GM23338 (cell line): ENCODE data around the gene PALLD. TPM values are rescaled to one million over a fixed set of nuclear protein-coding genes. Genes with fewer than 3 reads are reported as not detected.

Experiments
- ATAC-seq: fragments of 200-7000 bp; cut with Tn5 transposase; 3 replicates; pipeline ENCODE4 v1.9.1; 2020
- DNase-seq: peaks from one replicate; pipeline ENCODE4 v3.0.0-alpha.2; 2015; ENCODE audit warnings: low spot score
- H2AFZ ChIP-seq: fragments of 200-600 bp; sonication (generic); 2 replicates; pipeline ENCODE4 v1.8.0; 2016; ENCODE audit warnings: antibody characterized with exemption, mild to moderate bottlenecking, moderate library complexity
- H3F3A ChIP-seq: fragments of 200-600 bp; sonication (generic); replicated peaks from 2 replicates; pipeline ENCODE4 v1.8.0; 2017; ENCODE audit warnings: antibody characterized with exemption, mixed run types, low read depth
- H3K27ac ChIP-seq: fragments of 200-600 bp; sonication (generic); 2 replicates; pipeline ENCODE4 v1.6.1; 2016; ENCODE audit warnings: low read depth
- H3K27me3 ChIP-seq: fragments of 200-600 bp; sonication (generic); 2 replicates; pipeline ENCODE4 v1.8.0; 2016; ENCODE audit warnings: mild to moderate bottlenecking, mixed run types, moderate library complexity; ENCODE audit not compliant: insufficient read depth
- H3K36me3 ChIP-seq: fragments of 200-600 bp; sonication (generic); 2 replicates; pipeline ENCODE4 v1.8.0; 2016; ENCODE audit warnings: mild to moderate bottlenecking; ENCODE audit not compliant: insufficient read depth
- H3K4me1 ChIP-seq: fragments of 200-600 bp; sonication (generic); 2 replicates; pipeline ENCODE4 v1.8.0; 2016; ENCODE audit warnings: mild to moderate bottlenecking, moderate library complexity; ENCODE audit not compliant: insufficient read depth
- H3K4me2 ChIP-seq: fragments of 200-600 bp; sonication (generic); 2 replicates; pipeline ENCODE4 v1.7.1; 2017; ENCODE audit warnings: mixed run types
- H3K4me3 ChIP-seq: fragments of 200-600 bp; sonication (generic); 2 replicates; pipeline ENCODE4 v1.6.1; 2016; ENCODE audit warnings: mixed run types
- H3K79me2 ChIP-seq: fragments of 200-600 bp; sonication (generic); replicated peaks from 2 replicates; pipeline ENCODE4 v1.8.0; 2017; ENCODE audit warnings: mild to moderate bottlenecking; ENCODE audit not compliant: insufficient read depth
- H3K9me2 ChIP-seq: fragments of 200-600 bp; sonication (generic); 2 replicates; pipeline ENCODE4 v1.8.0; 2017; ENCODE audit not compliant: insufficient read depth
- H4K20me1 ChIP-seq: fragments of 200-600 bp; sonication (generic); replicated peaks from 2 replicates; pipeline ENCODE4 v1.8.0; 2017; ENCODE audit warnings: mild to moderate bottlenecking; ENCODE audit not compliant: insufficient read depth
- H3K27ac Mint-ChIP-seq: 2 replicates; pipeline ENCODE4 v1.8.0; 2020; ENCODE audit warnings: inconsistent platforms, mild to moderate bottlenecking, moderate library complexity, mixed read lengths
- H3K27me3 Mint-ChIP-seq: 3 replicates; pipeline ENCODE4 v1.8.0; 2022; ENCODE audit warnings: low read depth, mild to moderate bottlenecking, moderate library complexity, mixed read lengths, inconsistent platforms; ENCODE audit not compliant: insufficient read depth, poor library complexity
- H3K36me3 Mint-ChIP-seq: 3 replicates; pipeline ENCODE4 v1.8.0; 2021; ENCODE audit warnings: low read depth, mild to moderate bottlenecking, inconsistent platforms, moderate library complexity, mixed read lengths
- H3K4me1 Mint-ChIP-seq: 3 replicates; pipeline ENCODE4 v1.8.0; 2020; ENCODE audit warnings: mild to moderate bottlenecking, inconsistent platforms, mixed read lengths
- H3K4me3 Mint-ChIP-seq: 3 replicates; pipeline ENCODE4 v1.8.0; 2021; ENCODE audit warnings: moderate library complexity, mild to moderate bottlenecking, inconsistent platforms, mixed read lengths
- H3K9me3 Mint-ChIP-seq: 3 replicates; pipeline ENCODE4 v1.8.0; 2020; ENCODE audit warnings: moderate library complexity, mild to moderate bottlenecking, inconsistent platforms, mixed read lengths
- CREB1 ChIP-seq: fragments of 250-450 bp; sonication (Bioruptor Pico); IDR thresholded peaks from 2 replicates; pipeline ENCODE4 v1.5.0; 2020; ENCODE audit warnings: low read depth, mild to moderate bottlenecking, moderate library complexity
- CTCF ChIP-seq, 2 experiments: fragments of 200-600 bp in 1 of 2; sonication (generic) in 1 of 2; conservative IDR thresholded peaks; 2 replicates each; pipeline versions ENCODE4 v1.5.1 to v1.6.1; 2016 to 2017; ENCODE audit warnings: antibody characterized with exemption in 2 of 2, low read depth in 2 of 2, mild to moderate bottlenecking in 2 of 2, moderate library complexity in 1 of 2
- ETS1 ChIP-seq: IDR thresholded peaks from 2 replicates; pipeline ENCODE4 v1.6.1; 2016; ENCODE audit warnings: antibody characterized with exemption
- EZH2 ChIP-seq: fragments of 200-600 bp; sonication (generic); IDR thresholded peaks from one replicate; pipeline ENCODE4 v1.8.0; 2017; ENCODE audit warnings: antibody characterized with exemption, mild to moderate bottlenecking, low read depth; ENCODE audit not compliant: unreplicated experiment
- EZH2phosphoT487 ChIP-seq: fragments of 200-600 bp; sonication (generic); IDR thresholded peaks from one replicate; pipeline ENCODE4 v1.8.1; 2018; ENCODE audit warnings: antibody characterized with exemption; ENCODE audit not compliant: unreplicated experiment
- JUNB ChIP-seq: IDR thresholded peaks from one replicate; pipeline ENCODE4 v1.6.1; 2016; ENCODE audit warnings: antibody characterized with exemption; ENCODE audit not compliant: unreplicated experiment
- NANOG ChIP-seq: IDR thresholded peaks from 2 replicates; pipeline ENCODE4 v1.6.1; 2016; ENCODE audit warnings: antibody characterized with exemption, borderline replicate concordance
- POLR2AphosphoS5 ChIP-seq: IDR thresholded peaks from 2 replicates; pipeline ENCODE4 v1.6.1; 2016; ENCODE audit warnings: antibody characterized with exemption, low read depth
- REST ChIP-seq: IDR thresholded peaks from one replicate; pipeline ENCODE4 v1.6.1; 2018; ENCODE audit warnings: antibody characterized with exemption; ENCODE audit not compliant: unreplicated experiment
- STAT1 ChIP-seq: IDR thresholded peaks from one replicate; pipeline ENCODE4 v1.6.1; 2016; ENCODE audit warnings: antibody characterized with exemption; ENCODE audit not compliant: unreplicated experiment
- ZNF114 ChIP-seq: fragments of 250-450 bp; sonication (Bioruptor Pico); IDR thresholded peaks from 2 replicates; pipeline ENCODE4 v1.5.0; 2020; ENCODE audit warnings: mild to moderate bottlenecking, moderate library complexity
- ZNF331 ChIP-seq: fragments of 250-450 bp; sonication (Bioruptor Pico); IDR thresholded peaks from 2 replicates; pipeline ENCODE4 v1.5.0; 2020; ENCODE audit warnings: low read depth, mild to moderate bottlenecking, moderate library complexity
- polyA plus RNA-seq: library from polyadenylated mRNA; unstranded; fragments of >200 nt; fragmentation: Nextera tagmentation; extraction: Ambion mirVana; gene quantifications from 2 replicates; pipeline ENCODE4 v1.2.1, GENCODE V29; 2016
- total RNA-seq: library from RNA; depleted of rRNA; stranded (reverse); fragments of >200 nt; shearing (Covaris generic); gene quantifications from 2 replicates; pipeline ENCODE4 v1.2.3, GENCODE V29; 2014

PALLD gene
- total and polyA plus RNA-seq, 2 experiments from 2014 or later: 13.1 to 30.2 TPM

- no peak overlapping the region for H3K4me3 ChIP-seq
- H3K27ac ChIP-seq: no peak overlapping the region
- no peaks in the 10 kb centered on the region for H3K36me3 Mint-ChIP-seq
- TF ChIP-seq ETS1 (no peak), JUNB (no peak), CTCF (conservative IDR thresholded peaks at IDR 0.05; ENCODE audit: low read depth in 2 of 2) (no peak), NANOG (no peak), POLR2AphosphoS5 (no peak), ZNF114 (CRISPR knock-in tag) (no peak), EZH2phosphoT487 (no peak), STAT1 (no peak), ZNF331 (CRISPR knock-in tag) (no peak), EZH2 (no peak), CREB1 (CRISPR knock-in tag) (no peak)
- no peaks in the 10 kb centered on the region for H3K9me3 Mint-ChIP-seq
- H3K27ac Mint-ChIP-seq: no peak overlapping the region
- no peaks in the 10 kb centered on the region for H3K36me3 ChIP-seq
- no peaks in the 10 kb centered on the region for H3K79me2 ChIP-seq
- DNase-seq (no peak), ATAC-seq (no peak)
- H3K4me1 Mint-ChIP-seq: peaks cover 7% of the 10 kb centered on the region
- 0 out of 2 replicates have a peak, but pooled peaks cover 4% of the 10 kb centered on the region for H3K4me1 ChIP-seq
- no peaks in the 10 kb centered on the region for H3K9me2 ChIP-seq
- H3F3A ChIP-seq: no peaks in the 10 kb centered on the region
- no peaks in the 10 kb centered on the region for H3K27me3 ChIP-seq
- H4K20me1 ChIP-seq: no peaks in the 10 kb centered on the region
- no peak overlapping the region for H2AFZ ChIP-seq
- H3K27me3 Mint-ChIP-seq: no peaks in the 10 kb centered on the region
- no peak overlapping the region for H3K4me2 ChIP-seq
- no peak overlapping the region for H3K4me3 Mint-ChIP-seq
These were observed 182.5 kb downstream of the PALLD start for GRCh38 chr4:168679397-168679796.

GRCh38 chr4:168679819-168680218, 183.0 kb downstream of the PALLD start:
- H3K4me2 ChIP-seq: no peak overlapping the region
- no peak overlapping the region for H3K27ac Mint-ChIP-seq
- no peaks in the 10 kb centered on the region for H3K27me3 ChIP-seq
- no peak overlapping the region for H2AFZ ChIP-seq
- no peaks in the 10 kb centered on the region for H3K36me3 ChIP-seq
- no peaks in the 10 kb centered on the region for H3F3A ChIP-seq
- no peaks in the 10 kb centered on the region for H3K9me3 Mint-ChIP-seq
- no peak for DNase-seq
- H3K4me1 Mint-ChIP-seq: peaks cover 7% of the 10 kb centered on the region
- no peaks in the 10 kb centered on the region for H4K20me1 ChIP-seq
- 0 out of 2 replicates have a peak, but pooled peaks cover 4% of the 10 kb centered on the region for H3K4me1 ChIP-seq
- no peaks in the 10 kb centered on the region for H3K36me3 Mint-ChIP-seq
- ATAC-seq: no peak
- H3K4me3 ChIP-seq: no peak overlapping the region
- no peaks in the 10 kb centered on the region for H3K27me3 Mint-ChIP-seq
- H3K79me2 ChIP-seq: no peaks in the 10 kb centered on the region
- no peaks in the 10 kb centered on the region for H3K9me2 ChIP-seq
- no peak overlapping the region for H3K27ac ChIP-seq
- H3K4me3 Mint-ChIP-seq: no peak overlapping the region
- TF ChIP-seq ETS1 (no peak), JUNB (no peak), CREB1 (CRISPR knock-in tag) (no peak), POLR2AphosphoS5 (no peak), STAT1 (no peak), ZNF331 (CRISPR knock-in tag) (no peak), REST (no peak), NANOG (no peak), CTCF (conservative IDR thresholded peaks at IDR 0.05; ENCODE audit: low read depth in 2 of 2) (no peak), EZH2phosphoT487 (no peak), ZNF114 (CRISPR knock-in tag) (no peak), EZH2 (no peak)
